Mesendoderm (in vitro differentiated cells): ENCODE results near the gene EDAR.

Experiments
- DNase-seq: peaks from one replicate; pipeline ENCODE4 v3.0.0; 2013
- H2AK5ac ChIP-seq: 2 replicates; pipeline ENCODE4 v1.6.1; 2013; ENCODE audit warnings: low read length, inconsistent platforms
- H2BK120ac ChIP-seq: 2 replicates; pipeline ENCODE4 v1.6.1; 2013; ENCODE audit warnings: low read depth, mild to moderate bottlenecking, low read length, moderate library complexity, mixed read lengths
- H2BK15ac ChIP-seq: replicated peaks from 2 replicates; pipeline ENCODE4 v1.6.1; 2013; ENCODE audit warnings: low read depth, mild to moderate bottlenecking, moderate library complexity
- H2BK5ac ChIP-seq: 2 replicates; pipeline ENCODE4 v1.6.1; 2013; ENCODE audit warnings: low read length, inconsistent platforms
- H3K18ac ChIP-seq: 2 replicates; pipeline ENCODE4 v1.6.1; 2013; ENCODE audit warnings: mild to moderate bottlenecking, low read length, mixed read lengths
- H3K23ac ChIP-seq: one replicate; pipeline ENCODE4 v1.6.1; 2013; ENCODE audit warnings: low read length
- H3K27ac ChIP-seq: 2 replicates; pipeline ENCODE4 v1.5.1; 2013; ENCODE audit warnings: low read depth, mild to moderate bottlenecking, inconsistent platforms, low read length, moderate library complexity
- H3K27me3 ChIP-seq: 2 replicates; pipeline ENCODE4 v1.6.1; 2013; ENCODE audit warnings: low read length, control low read depth, mild to moderate bottlenecking, inconsistent platforms; ENCODE audit not compliant: insufficient read depth, poor library complexity
- H3K36me3 ChIP-seq: 2 replicates; pipeline ENCODE4 v1.6.1; 2013; ENCODE audit warnings: low read length, inconsistent platforms; ENCODE audit not compliant: control insufficient read depth, insufficient read depth
- H3K4ac ChIP-seq: one replicate; pipeline ENCODE4 v1.6.1; 2013; ENCODE audit warnings: low read depth, mild to moderate bottlenecking, low read length, moderate library complexity
- H3K4me1 ChIP-seq: 2 replicates; pipeline ENCODE4 v1.6.1; 2013; ENCODE audit warnings: low read depth, low read length, inconsistent platforms; ENCODE audit not compliant: control insufficient read depth
- H3K4me2 ChIP-seq: 2 replicates; pipeline ENCODE4 v1.6.1; 2013; ENCODE audit warnings: low read length
- H3K4me3 ChIP-seq: 2 replicates; pipeline ENCODE4 v1.5.1; 2013; ENCODE audit warnings: mild to moderate bottlenecking, low read length
- H3K56ac ChIP-seq: one replicate; pipeline ENCODE4 v1.6.1; 2013; ENCODE audit warnings: low read length
- H3K79me1 ChIP-seq: 2 replicates; pipeline ENCODE4 v1.6.1; 2013; ENCODE audit warnings: low read length, inconsistent platforms
- H3K79me2 ChIP-seq: 2 replicates; pipeline ENCODE4 v1.6.1; 2013; ENCODE audit warnings: mild to moderate bottlenecking, low read length; ENCODE audit not compliant: control insufficient read depth, insufficient read depth
- H3K9ac ChIP-seq: 2 replicates; pipeline ENCODE4 v1.6.1; 2013; ENCODE audit warnings: low read length, inconsistent platforms
- H4K5ac ChIP-seq: one replicate; pipeline ENCODE4 v1.6.1; 2013; ENCODE audit warnings: low read length
- H4K8ac ChIP-seq: one replicate; pipeline ENCODE4 v1.6.1; 2013; ENCODE audit warnings: low read depth, mild to moderate bottlenecking, control low read depth, low read length, moderate library complexity
- WGBS: extraction: QIAGEN DNeasy Blood & Tissue Kit; methylation state at CpG from one replicate; pipeline ENCODE4 v1.1.7; 2013; ENCODE audit warnings: low lambda C conversion rate, missing lambda C conversion rate; ENCODE audit not compliant: insufficient coverage; ENCODE audit errors: extremely low coverage; 5-methylcytosine and 5-hydroxymethylcytosine counted together

The EDAR gene

DNA sequence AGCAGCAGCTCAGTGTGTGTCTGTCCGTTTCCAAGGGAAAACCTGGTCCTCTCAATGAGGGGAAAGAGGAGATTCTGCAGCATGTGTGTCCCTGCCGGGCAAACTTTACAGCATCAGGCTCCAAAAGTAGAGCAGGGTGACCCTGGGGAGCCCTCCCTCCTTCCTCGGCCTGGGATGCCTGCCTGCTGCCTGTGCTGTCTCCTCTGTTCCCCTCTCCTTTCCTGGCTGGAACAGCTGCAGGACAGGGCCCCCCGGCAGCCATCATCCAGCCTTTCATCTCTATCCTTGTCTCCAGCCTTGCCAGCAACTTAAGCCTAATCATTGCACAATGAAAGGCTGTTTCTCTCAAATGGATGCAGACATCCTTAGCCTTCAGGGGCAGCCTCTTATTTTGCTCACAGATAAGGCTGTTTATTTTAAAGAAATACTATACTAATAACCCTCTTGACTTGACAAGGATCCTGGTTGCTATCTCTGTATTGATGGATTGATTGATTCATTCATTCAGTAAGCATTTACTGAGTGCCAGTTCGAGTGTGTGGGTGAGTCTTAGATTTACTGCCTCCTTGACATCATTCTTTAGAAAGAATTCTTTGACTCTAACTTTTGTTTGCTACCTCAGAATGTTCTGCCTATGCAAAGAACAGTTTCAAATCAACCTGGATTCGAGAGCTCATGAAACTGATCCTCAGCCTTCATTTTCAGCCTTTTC lies 40.6 kb upstream of the EDAR start:
- Histone ChIP-seq H3K23ac (no peak overlapping the region), H3K9ac (no peak overlapping the region), H3K79me2 (no peaks in the 10 kb centered on the region), H4K8ac (no peak overlapping the region), H2AK5ac (no peak overlapping the region), H3K18ac (no peak overlapping the region), H2BK120ac (no peak overlapping the region), H3K4me3 (no peak overlapping the region), H3K36me3 (no peaks in the 10 kb centered on the region), H3K4ac (no peak overlapping the region), H3K4me2 (no peak overlapping the region), H4K5ac (no peak overlapping the region), H2BK15ac (no peak overlapping the region), H3K79me1 (no peaks in the 10 kb centered on the region), H3K56ac (no peak overlapping the region), H3K4me1 (peaks cover 6% of the 10 kb centered on the region), H2BK5ac (no peak overlapping the region), H3K27me3 (no peaks in the 10 kb centered on the region), H3K27ac (no peak overlapping the region)
- no CpG with 5 or more reads among the region's 6 CpGs for WGBS
- no peak for DNase-seq

GRCh38 chr2:109028738-109029489 lies 39.9 kb upstream of the EDAR start:
- Histone ChIP-seq H2BK5ac (no peak overlapping the region), H3K56ac (peak overlapping the region; percentile 44), H2BK120ac (no peak overlapping the region), H3K4me3 (no peak overlapping the region), H2AK5ac (no peak overlapping the region), H3K9ac (no peak overlapping the region), H3K4me2 (no peak overlapping the region), H3K23ac (no peak overlapping the region), H3K18ac (no peak overlapping the region), H4K8ac (no peak overlapping the region), H3K4me1 (peaks cover 6% of the 10 kb centered on the region), H2BK15ac (no peak overlapping the region), H3K79me1 (no peaks in the 10 kb centered on the region), H3K27ac (no peak overlapping the region), H3K79me2 (no peaks in the 10 kb centered on the region), H3K36me3 (no peaks in the 10 kb centered on the region), H3K27me3 (no peaks in the 10 kb centered on the region), H4K5ac (no peak overlapping the region), H3K4ac (no peak overlapping the region)
- DNase-seq: no peak
- WGBS: no CpG with 5 or more reads among the region's 5 CpGs

- Histone ChIP-seq H3K79me1 (no peaks in the 10 kb centered on the region), H4K5ac (no peak overlapping the region), H3K9ac (no peak overlapping the region), H3K36me3 (no peaks in the 10 kb centered on the region), H3K4me3 (no peak overlapping the region), H3K23ac (no peak overlapping the region), H3K56ac (peak overlapping the region; percentile 44), H2AK5ac (no peak overlapping the region), H2BK120ac (no peak overlapping the region), H3K27me3 (no peaks in the 10 kb centered on the region), H2BK5ac (no peak overlapping the region), H3K4me2 (no peak overlapping the region), H4K8ac (no peak overlapping the region), H3K18ac (no peak overlapping the region), H2BK15ac (no peak overlapping the region), H3K4me1 (peaks cover 6% of the 10 kb centered on the region), H3K4ac (no peak overlapping the region), H3K27ac (no peak overlapping the region), H3K79me2 (no peaks in the 10 kb centered on the region)
- no peak for DNase-seq
- WGBS: no CpG with 5 or more reads among the region's 6 CpGs
Measured at GRCh38 chr2:109028277-109028676, 39.3 kb upstream of the EDAR start.

DNA sequence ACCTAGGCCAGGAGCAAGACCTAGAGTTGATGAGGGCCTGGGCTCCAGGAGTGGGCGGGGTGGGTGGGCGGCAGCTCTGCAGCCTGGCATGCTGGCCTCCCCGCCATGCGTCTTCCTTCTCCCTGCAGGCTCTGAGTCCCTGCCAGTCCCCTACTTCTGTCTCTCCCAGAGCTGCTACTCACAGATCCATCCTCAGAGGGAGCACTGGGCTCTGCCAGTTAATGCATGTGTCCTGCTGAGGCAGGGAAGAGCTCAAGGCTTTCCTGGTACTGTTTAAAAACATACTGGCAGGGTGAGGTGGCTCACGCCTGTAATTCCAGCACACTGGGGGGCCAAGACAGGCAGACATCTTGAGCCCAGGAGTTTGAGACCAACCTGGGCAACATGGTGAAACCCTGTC lies 38.7 kb upstream of the EDAR start:
- peak; percentile 51 for DNase-seq
- no peaks in the 10 kb centered on the region for H3K79me1 ChIP-seq
- H3K4me3 ChIP-seq: no peak overlapping the region
- H3K36me3 ChIP-seq: no peaks in the 10 kb centered on the region
- no CpG with 5 or more reads among the region's 5 CpGs for WGBS
- no peaks in the 10 kb centered on the region for H3K27me3 ChIP-seq
- H3K23ac ChIP-seq: no peak overlapping the region
- no peak overlapping the region for H3K27ac ChIP-seq
- H4K5ac ChIP-seq: no peak overlapping the region
- no peak overlapping the region for H3K56ac ChIP-seq
- no peak overlapping the region for H2AK5ac ChIP-seq
- no peak overlapping the region for H2BK120ac ChIP-seq
- peaks cover 5% of the 10 kb centered on the region for H3K4me1 ChIP-seq
- no peak overlapping the region for H3K4ac ChIP-seq
- H3K4me2 ChIP-seq: no peak overlapping the region
- H3K9ac ChIP-seq: no peak overlapping the region
- H2BK15ac ChIP-seq: no peak overlapping the region
- H2BK5ac ChIP-seq: no peak overlapping the region
- H4K8ac ChIP-seq: no peak overlapping the region
- no peaks in the 10 kb centered on the region for H3K79me2 ChIP-seq
- no peak overlapping the region for H3K18ac ChIP-seq

DNA sequence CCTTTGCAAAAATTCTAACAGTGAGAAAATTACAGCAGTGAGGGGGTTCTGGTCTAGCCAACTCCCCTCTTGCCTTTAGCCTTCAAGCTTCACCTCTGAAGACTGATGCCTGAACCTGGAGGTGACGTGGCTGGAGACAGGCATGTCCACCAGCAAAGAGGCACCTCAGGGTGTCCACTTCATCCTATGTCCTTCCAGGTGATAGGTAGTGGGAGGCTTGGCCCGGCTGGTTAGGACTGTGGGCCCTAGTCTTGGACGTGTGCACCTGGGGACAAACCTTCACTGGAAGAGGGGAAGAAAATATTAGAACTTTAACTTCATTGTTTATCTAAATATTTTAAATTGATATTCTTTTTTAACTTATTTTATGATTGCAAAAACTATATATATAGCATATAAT lies 35.5 kb upstream of the EDAR start:
- Histone ChIP-seq H4K8ac (no peak overlapping the region), H3K56ac (no peak overlapping the region), H3K4ac (no peak overlapping the region), H3K9ac (no peak overlapping the region), H3K4me3 (no peak overlapping the region), H3K18ac (no peak overlapping the region), H3K27ac (no peak overlapping the region), H3K4me2 (no peak overlapping the region), H3K4me1 (no peaks in the 10 kb centered on the region), H2AK5ac (no peak overlapping the region), H3K23ac (no peak overlapping the region), H2BK15ac (no peak overlapping the region), H4K5ac (no peak overlapping the region), H3K27me3 (no peaks in the 10 kb centered on the region), H2BK5ac (no peak overlapping the region), H3K79me2 (no peaks in the 10 kb centered on the region), H3K79me1 (no peaks in the 10 kb centered on the region), H2BK120ac (no peak overlapping the region), H3K36me3 (no peaks in the 10 kb centered on the region)
- no CpG with 5 or more reads among the region's 3 CpGs for WGBS
- DNase-seq: no peak
